ENCODE results near the gene WNT3. TPM values are rescaled to one million over a fixed set of nuclear protein-coding genes. Genes with fewer than 3 reads are reported as not detected.

The WNT3 gene
- total and polyA plus RNA-seq, 4 donors, result 0.15 to 1.0 (median 0.67) TPM

DNA sequence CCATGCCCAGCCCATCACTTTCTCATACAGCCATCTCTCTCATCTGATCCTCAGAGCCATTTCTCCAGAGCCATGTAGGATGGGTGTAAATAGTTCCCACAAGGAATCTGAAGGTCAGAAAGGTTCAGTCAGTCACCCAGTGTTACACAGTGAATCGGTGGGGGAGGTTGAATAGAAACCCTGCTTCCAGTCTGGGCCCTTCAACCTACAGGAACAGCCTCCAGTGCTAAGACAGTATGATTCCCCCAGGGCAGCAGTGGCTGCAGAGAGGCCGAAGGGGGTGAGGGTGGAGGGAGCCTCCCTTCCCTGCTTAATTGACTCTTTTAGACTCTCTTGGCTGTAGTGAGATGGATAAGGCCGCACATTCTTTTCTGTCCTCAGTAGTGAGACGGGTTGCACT lies 36.5 kb upstream of the WNT3 start:
- Histone ChIP-seq H3K27me3 (ENCODE audit: control insufficient read depth in 1 of 2, insufficient read depth in 2 of 2, low read length in 1 of 2) (peaks cover 0 to 4% of the 10 kb centered on the region in 2 donors), H3K4me3 (ENCODE audit: low read length in 2 of 2) (no peak overlapping the region), H3K9me3 (ENCODE audit: control insufficient read depth, low read length) (no peaks in the 10 kb centered on the region), H3K4me1 (ENCODE audit: control insufficient read depth in 1 of 2, insufficient read depth in 2 of 2, low read length in 2 of 2) (no peaks in the 10 kb centered on the region), H3K27ac (ENCODE audit: low read depth in 1 of 2, low read length in 2 of 2) (no peak overlapping the region), H3K36me3 (ENCODE audit: control insufficient read depth in 1 of 2, insufficient read depth in 2 of 2, low read length in 1 of 2) (no peaks in the 10 kb centered on the region)
- intact Hi-C loops (cut with DNase I), result no loop called here
- no peak for ATAC-seq (ENCODE audit: low FRiP score)
- no peak for DNase-seq
- WGBS, 2 donors, result 77 to 79% methylated on average over 4 of the region's 4 CpGs

GRCh38 chr17:46854515-46854914 lies 36.0 kb upstream of the WNT3 start:
- no peak overlapping the region for H3K27ac ChIP-seq (ENCODE audit: low read depth in 1 of 2, low read length in 2 of 2)
- peaks cover 0 to 4% of the 10 kb centered on the region in 2 donors for H3K27me3 ChIP-seq (ENCODE audit: control insufficient read depth in 1 of 2, insufficient read depth in 2 of 2, low read length in 1 of 2)
- 97 to 98% methylated on average over 3 of the region's 3 CpGs for WGBS, 2 donors
- no peaks in the 10 kb centered on the region for H3K4me1 ChIP-seq (ENCODE audit: control insufficient read depth in 1 of 2, insufficient read depth in 2 of 2, low read length in 2 of 2)
- H3K4me3 ChIP-seq (ENCODE audit: low read length in 2 of 2), result no peak overlapping the region
- DNase-seq, result no peak
- no peak for ATAC-seq (ENCODE audit: low FRiP score)
- H3K36me3 ChIP-seq (ENCODE audit: control insufficient read depth in 1 of 2, insufficient read depth in 2 of 2, low read length in 1 of 2), result no peaks in the 10 kb centered on the region
- intact Hi-C loops (cut with DNase I), result no loop called here
- no peaks in the 10 kb centered on the region for H3K9me3 ChIP-seq (ENCODE audit: control insufficient read depth, low read length)

DNA sequence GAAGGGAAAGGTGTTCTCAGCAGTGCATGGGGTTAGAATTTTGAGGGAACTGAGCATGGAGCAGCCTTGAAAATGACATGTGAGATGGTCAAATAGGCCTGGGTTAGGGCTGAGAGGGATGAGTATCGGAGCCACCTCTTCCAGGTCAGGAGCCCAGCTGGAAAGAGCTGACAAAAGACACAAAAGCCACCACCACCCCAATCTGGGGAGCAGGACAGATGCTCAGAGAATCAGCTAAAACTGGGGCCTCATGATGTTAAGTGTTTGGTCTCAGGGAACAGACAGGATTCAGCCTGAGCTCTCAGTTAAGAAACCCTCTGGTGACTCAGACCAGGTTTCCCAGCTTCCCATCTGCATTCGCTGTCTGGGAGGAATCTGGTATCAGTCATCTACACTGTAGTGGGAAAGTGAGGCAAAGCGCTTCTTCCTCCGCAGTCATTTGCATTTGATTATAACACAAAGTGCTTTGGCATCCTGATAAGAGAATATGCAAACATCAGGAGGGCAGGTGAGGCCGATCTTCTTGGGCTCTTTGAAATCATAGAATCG lies 35.5 kb upstream of the WNT3 start:
- peaks cover 0 to 4% of the 10 kb centered on the region in 2 donors for H3K27me3 ChIP-seq (ENCODE audit: control insufficient read depth in 1 of 2, insufficient read depth in 2 of 2, low read length in 1 of 2)
- no peaks in the 10 kb centered on the region for H3K4me1 ChIP-seq (ENCODE audit: control insufficient read depth in 1 of 2, insufficient read depth in 2 of 2, low read length in 2 of 2)
- intact Hi-C loops (cut with DNase I), result no loop called here
- H3K9me3 ChIP-seq (ENCODE audit: control insufficient read depth, low read length), result no peaks in the 10 kb centered on the region
- ATAC-seq (ENCODE audit: low FRiP score) (no peak), DNase-seq (no peak)
- no peaks in the 10 kb centered on the region for H3K36me3 ChIP-seq (ENCODE audit: control insufficient read depth in 1 of 2, insufficient read depth in 2 of 2, low read length in 1 of 2)
- H3K27ac ChIP-seq (ENCODE audit: low read depth in 1 of 2, low read length in 2 of 2), result no peak overlapping the region
- no peak overlapping the region for H3K4me3 ChIP-seq (ENCODE audit: low read length in 2 of 2)
- 83 to 84% methylated on average over 6 of the region's 6 CpGs for WGBS, 2 donors

- H3K27me3 ChIP-seq (ENCODE audit: control insufficient read depth in 1 of 2, insufficient read depth in 2 of 2, low read length in 1 of 2), result peaks cover 0 to 4% of the 10 kb centered on the region in 2 donors
- no peaks in the 10 kb centered on the region for H3K4me1 ChIP-seq (ENCODE audit: control insufficient read depth in 1 of 2, insufficient read depth in 2 of 2, low read length in 2 of 2)
- no peaks in the 10 kb centered on the region for H3K36me3 ChIP-seq (ENCODE audit: control insufficient read depth in 1 of 2, insufficient read depth in 2 of 2, low read length in 1 of 2)
- H3K4me3 ChIP-seq (ENCODE audit: low read length in 2 of 2), result peak within 1 kb of the TSS in 1 of 2 donors; percentile 9
- WGBS, 2 donors, result 1 to 3% methylated on average over 48 to 75 of the region's 75 CpGs
- H3K9me3 ChIP-seq (ENCODE audit: control insufficient read depth, low read length), result no peaks in the 10 kb centered on the region
- DNase-seq (peak in 1 of 2 donors; percentile 72), ATAC-seq (ENCODE audit: low FRiP score) (peak; percentile 31)
- H3K27ac ChIP-seq (ENCODE audit: low read depth in 1 of 2, low read length in 2 of 2), result no peak within 1 kb of the TSS
- intact Hi-C loops (cut with DNase I), result no loop called here
Measured at GRCh38 chr17:46851029-46851741, 32.7 kb upstream of the WNT3 start, which contains the start of gene WNT9B. Gene WNT9B, plus strand, starts transcription at chr17:46851583. Its CDS starts 56 bp downstream, at chr17:46851639.

GRCh38 chr17:46850688-46851028 lies 32.2 kb upstream of the WNT3 start:
- Histone ChIP-seq H3K27me3 (ENCODE audit: control insufficient read depth in 1 of 2, insufficient read depth in 2 of 2, low read length in 1 of 2) (peaks cover 0 to 4% of the 10 kb centered on the region in 2 donors), H3K27ac (ENCODE audit: low read depth in 1 of 2, low read length in 2 of 2) (no peak overlapping the region), H3K4me1 (ENCODE audit: control insufficient read depth in 1 of 2, insufficient read depth in 2 of 2, low read length in 2 of 2) (no peaks in the 10 kb centered on the region), H3K9me3 (ENCODE audit: control insufficient read depth, low read length) (no peaks in the 10 kb centered on the region), H3K36me3 (ENCODE audit: control insufficient read depth in 1 of 2, insufficient read depth in 2 of 2, low read length in 1 of 2) (no peaks in the 10 kb centered on the region), H3K4me3 (ENCODE audit: low read length in 2 of 2) (no peak overlapping the region)
- intact Hi-C loops (cut with DNase I), result no loop called here
- ATAC-seq (ENCODE audit: low FRiP score), result no peak
- DNase-seq, result no peak
- 31 to 32% methylated on average over 13 of the region's 13 CpGs for WGBS, 2 donors

GRCh38 chr17:46848534-46848933 lies 30.0 kb upstream of the WNT3 start:
- H3K4me3 ChIP-seq (ENCODE audit: low read length in 2 of 2), result no peak overlapping the region
- no peaks in the 10 kb centered on the region for H3K4me1 ChIP-seq (ENCODE audit: control insufficient read depth in 1 of 2, insufficient read depth in 2 of 2, low read length in 2 of 2)
- no peaks in the 10 kb centered on the region for H3K36me3 ChIP-seq (ENCODE audit: control insufficient read depth in 1 of 2, insufficient read depth in 2 of 2, low read length in 1 of 2)
- ATAC-seq (ENCODE audit: low FRiP score) (no peak), DNase-seq (no peak)
- intact Hi-C loops (cut with DNase I), result no loop called here
- WGBS, 2 donors, result 63 to 70% methylated on average over 6 of the region's 6 CpGs
- H3K27me3 ChIP-seq (ENCODE audit: control insufficient read depth in 1 of 2, insufficient read depth in 2 of 2, low read length in 1 of 2), result peaks cover 0 to 4% of the 10 kb centered on the region in 2 donors
- no peaks in the 10 kb centered on the region for H3K9me3 ChIP-seq (ENCODE audit: control insufficient read depth, low read length)
- H3K27ac ChIP-seq (ENCODE audit: low read depth in 1 of 2, low read length in 2 of 2), result no peak overlapping the region

DNA sequence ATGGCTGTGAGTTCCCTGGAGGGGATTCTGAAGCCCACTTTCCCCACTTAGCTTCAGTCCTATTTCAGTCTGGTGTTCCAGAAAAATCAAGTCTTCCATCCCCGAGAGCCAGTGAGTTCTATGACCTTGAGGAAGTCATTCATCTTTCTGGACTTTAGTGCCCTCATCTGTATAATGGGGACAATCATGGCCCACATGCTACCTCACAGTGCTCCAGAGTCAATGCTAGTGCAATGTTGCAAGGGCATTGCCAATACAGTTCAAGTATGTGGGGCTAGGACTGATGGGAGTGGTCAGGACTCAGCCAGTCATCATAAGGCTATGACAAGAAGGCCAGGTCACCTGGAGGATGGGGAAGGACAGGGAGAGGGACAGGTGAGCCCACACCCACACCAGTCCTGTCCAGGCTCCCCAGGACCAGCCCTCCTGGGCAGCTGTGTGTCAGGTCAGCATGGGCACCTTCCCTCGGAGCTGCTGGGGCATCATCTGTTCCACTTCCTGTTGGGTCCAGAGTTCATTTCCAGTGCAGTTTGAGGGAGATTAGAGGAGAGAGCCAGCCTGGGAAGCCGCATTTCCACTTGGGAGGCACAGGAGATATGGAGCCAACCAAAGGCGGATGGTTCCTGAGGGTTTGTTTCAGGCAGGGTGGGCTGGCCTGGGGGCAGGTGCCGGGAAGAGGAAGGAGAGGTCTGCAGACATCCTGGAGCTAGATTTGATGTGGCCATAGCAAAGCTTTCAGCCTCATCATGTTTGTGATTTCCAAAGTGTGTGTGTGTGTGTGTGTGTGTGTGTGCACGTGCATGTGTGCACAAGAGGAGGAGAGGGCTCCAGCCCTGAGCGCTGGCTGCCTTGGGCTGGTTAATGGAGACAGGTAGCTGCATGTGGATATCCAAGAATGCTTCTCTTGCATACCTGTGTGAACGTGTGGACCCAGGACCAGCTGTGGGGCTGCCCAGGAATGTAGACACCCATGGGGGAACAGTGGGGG lies 29.0 kb upstream of the WNT3 start:
- no peaks in the 10 kb centered on the region for H3K36me3 ChIP-seq (ENCODE audit: control insufficient read depth in 1 of 2, insufficient read depth in 2 of 2, low read length in 1 of 2)
- no peak overlapping the region for H3K27ac ChIP-seq (ENCODE audit: low read depth in 1 of 2, low read length in 2 of 2)
- DNase-seq, result peak in 1 of 2 donors; percentile 46
- no peak overlapping the region for H3K4me3 ChIP-seq (ENCODE audit: low read length in 2 of 2)
- peaks cover 3% of the 10 kb centered on the region for H3K9me3 ChIP-seq (ENCODE audit: control insufficient read depth, low read length)
- H3K4me1 ChIP-seq (ENCODE audit: control insufficient read depth in 1 of 2, insufficient read depth in 2 of 2, low read length in 2 of 2), result no peaks in the 10 kb centered on the region
- peaks cover 0 to 3% of the 10 kb centered on the region in 2 donors for H3K27me3 ChIP-seq (ENCODE audit: control insufficient read depth in 1 of 2, insufficient read depth in 2 of 2, low read length in 1 of 2)
- no peak for ATAC-seq (ENCODE audit: low FRiP score)
- intact Hi-C loops (cut with DNase I), result no loop called here
- WGBS, 2 donors, result 51 to 55% methylated on average over 7 to 8 of the region's 8 CpGs

- peaks cover 0 to 3% of the 10 kb centered on the region in 2 donors for H3K27me3 ChIP-seq (ENCODE audit: control insufficient read depth in 1 of 2, insufficient read depth in 2 of 2, low read length in 1 of 2)
- H3K4me1 ChIP-seq (ENCODE audit: control insufficient read depth in 1 of 2, insufficient read depth in 2 of 2, low read length in 2 of 2), result no peaks in the 10 kb centered on the region
- 93 to 97% methylated on average over 3 of the region's 3 CpGs for WGBS, 2 donors
- intact Hi-C loops (cut with DNase I), result no loop called here
- no peak overlapping the region for H3K27ac ChIP-seq (ENCODE audit: low read depth in 1 of 2, low read length in 2 of 2)
- peaks cover 3% of the 10 kb centered on the region for H3K9me3 ChIP-seq (ENCODE audit: control insufficient read depth, low read length)
- no peaks in the 10 kb centered on the region for H3K36me3 ChIP-seq (ENCODE audit: control insufficient read depth in 1 of 2, insufficient read depth in 2 of 2, low read length in 1 of 2)
- no peak for ATAC-seq (ENCODE audit: low FRiP score)
- no peak for DNase-seq
- no peak overlapping the region for H3K4me3 ChIP-seq (ENCODE audit: low read length in 2 of 2)
Measured at GRCh38 chr17:46842835-46843234, 24.3 kb upstream of the WNT3 start.

Measured in aorta (tissue), 5 donors.